GM19239 (cell line): ENCODE measurements around the gene SCRN1.
"Not testable (repeated sequence)": the region's sequence is repeated elsewhere in the genome, so short reads cannot be mapped to it uniquely, and the experiment has no call there.

Experiments used
- DNase-seq: peaks from one replicate; pipeline ENCODE4 v3.0.0; 2011; ENCODE audit warnings: low spot score; ENCODE audit not compliant: insufficient read length
- FAIRE-seq: peaks from 2 replicates; lab custom pipeline; 2011; peaks lifted over from hg19 to GRCh38; lab: Jason Lieb, UNC

Gene SCRN1

DNA sequence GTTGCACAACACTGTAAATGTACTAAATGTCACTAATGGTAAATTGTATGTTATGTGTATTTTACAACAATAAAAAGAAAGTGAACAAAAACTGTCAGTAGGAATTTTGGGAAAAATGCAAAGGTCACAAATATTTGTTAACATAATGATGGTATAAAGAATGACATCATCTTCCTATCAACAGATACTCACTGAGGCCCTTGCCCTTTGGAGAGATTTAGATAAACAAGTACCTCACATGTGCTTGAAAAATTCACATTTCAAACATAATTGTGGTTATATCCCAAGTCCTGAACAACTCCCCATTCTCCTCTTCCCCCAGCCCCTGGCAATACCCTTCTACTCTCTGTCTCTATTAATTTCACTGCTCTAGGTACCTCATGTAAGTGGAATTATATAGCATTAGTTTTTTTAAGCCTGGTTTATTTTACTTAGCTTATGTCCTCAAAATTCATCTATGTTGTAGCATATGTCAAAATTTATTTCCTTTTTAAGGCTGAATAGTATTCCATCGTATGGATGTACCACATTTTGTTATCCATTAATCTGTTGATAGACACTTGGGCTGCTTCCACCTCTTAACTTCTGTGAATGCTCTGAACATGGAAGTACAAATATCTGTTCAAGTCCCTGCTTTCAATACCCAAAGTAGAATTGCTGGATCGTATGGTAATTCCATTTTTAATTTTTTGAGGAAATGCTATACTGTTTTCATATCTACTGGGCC is 92.8 kb downstream of the SCRN1 start:
- FAIRE-seq (no peak), DNase-seq (no peak)

DNA sequence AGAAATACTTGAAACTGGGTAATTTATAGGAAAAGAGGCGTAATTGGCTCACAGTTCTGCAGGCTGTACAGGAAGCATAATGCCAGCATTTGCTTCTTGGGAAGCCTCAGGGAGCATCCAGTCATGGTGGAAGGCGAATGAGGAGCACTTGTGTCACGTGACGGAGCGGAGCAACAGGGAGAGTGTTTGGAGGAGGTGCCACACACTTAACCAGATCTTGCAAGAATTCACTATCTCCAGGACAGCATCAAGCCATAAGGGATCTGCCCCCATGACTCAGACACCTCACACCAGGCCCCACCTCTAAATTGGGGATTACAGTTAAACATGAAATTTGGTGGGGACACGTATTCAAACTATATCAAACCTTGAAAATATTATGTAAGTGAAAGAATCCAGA is 94.0 kb downstream of the SCRN1 start:
- no peak for DNase-seq
- FAIRE-seq, result no peak

DNA sequence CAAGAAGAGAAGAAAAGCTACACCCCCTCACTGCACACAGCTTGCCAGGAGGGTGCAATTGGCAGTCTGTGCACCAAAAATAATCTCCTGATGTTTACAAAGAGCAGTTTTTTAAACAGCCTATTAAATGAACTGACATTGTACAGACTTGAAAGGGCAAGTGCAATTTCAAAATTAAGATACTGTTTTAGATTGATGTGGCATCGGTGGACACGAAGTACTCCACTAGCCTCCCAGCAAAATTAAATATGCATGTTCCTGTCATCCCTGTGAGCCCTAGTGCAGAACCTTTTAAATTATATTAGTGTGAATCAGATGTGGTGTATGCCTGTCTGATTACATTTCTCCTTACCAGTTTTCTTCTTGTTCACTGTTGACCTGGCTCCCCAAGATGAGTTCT is 95.3 kb downstream of the SCRN1 start:
- FAIRE-seq, result no peak
- no peak for DNase-seq

DNA sequence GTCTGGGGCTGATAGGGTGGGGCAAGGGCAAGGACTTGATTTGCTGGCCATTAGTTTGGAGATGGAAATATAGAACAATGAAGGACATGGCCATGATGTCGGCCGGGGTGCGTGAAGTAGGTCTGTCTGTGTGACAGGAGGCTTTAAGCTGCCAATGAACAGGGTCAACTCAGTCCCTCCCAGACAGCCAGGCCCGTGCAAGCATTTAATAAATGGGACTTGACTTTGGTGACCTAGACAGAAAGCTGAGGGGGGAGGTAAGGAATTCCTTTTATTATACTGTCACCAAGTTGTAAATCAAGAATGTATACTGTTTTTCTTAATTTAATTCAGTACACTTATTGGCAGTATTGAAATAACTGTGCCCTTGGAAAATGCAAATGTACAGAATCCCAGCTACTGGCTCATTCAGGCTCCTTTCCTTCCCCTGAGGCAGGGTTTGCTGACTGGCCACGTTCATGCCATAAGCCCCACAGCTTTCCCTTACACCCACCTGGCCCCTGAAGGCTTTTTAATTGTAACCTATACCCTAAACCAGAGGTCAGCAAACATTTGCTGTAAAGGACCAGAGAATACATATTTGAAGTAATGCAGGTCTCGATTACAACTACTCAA is 96.1 kb downstream of the SCRN1 start:
- FAIRE-seq, result no peak

DNA sequence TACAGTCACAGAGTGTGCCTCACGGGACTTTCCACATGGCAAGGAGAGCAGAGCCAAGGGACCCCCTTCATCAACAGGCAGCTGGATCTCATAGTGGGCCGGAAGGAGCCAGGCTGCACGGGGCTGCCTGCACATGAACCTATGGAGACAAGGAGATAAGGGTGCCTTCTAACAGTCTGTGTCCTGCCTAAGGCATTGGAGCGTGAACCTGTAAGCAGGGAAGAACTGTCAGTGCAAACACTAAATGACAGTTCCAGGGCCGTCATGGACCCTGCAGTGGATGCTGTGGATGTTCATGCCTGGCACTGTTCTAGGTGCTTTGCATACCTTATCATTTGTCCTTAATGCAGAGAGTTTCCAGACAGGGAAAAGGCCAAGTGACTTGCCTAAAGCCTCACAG is 97.4 kb downstream of the SCRN1 start:
- no peak for FAIRE-seq
- DNase-seq, result no peak

More for the DNA sequence above, 96.1 kb downstream of the SCRN1 start:
- DNase-seq, result no peak

DNA sequence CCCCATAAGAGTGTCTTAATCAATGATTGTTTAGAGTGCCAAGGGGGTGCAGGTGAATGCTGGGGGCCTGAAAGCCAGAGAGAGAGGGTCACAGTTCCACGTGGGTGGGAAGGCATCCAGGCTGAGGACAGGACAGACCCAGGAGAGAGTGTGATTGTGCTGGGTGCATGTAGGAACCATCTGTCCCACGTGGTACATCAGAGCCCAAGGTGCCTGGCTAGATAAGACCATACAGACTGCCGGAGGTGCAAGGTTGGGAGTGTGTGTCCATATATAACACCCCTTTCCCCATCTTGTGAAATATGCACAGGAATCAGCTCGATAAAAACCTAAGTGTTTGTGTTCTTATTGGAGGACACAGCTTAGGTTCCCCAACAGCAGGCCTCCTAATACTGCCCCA is 97.8 kb downstream of the SCRN1 start:
- FAIRE-seq (no peak), DNase-seq (no peak)

DNA sequence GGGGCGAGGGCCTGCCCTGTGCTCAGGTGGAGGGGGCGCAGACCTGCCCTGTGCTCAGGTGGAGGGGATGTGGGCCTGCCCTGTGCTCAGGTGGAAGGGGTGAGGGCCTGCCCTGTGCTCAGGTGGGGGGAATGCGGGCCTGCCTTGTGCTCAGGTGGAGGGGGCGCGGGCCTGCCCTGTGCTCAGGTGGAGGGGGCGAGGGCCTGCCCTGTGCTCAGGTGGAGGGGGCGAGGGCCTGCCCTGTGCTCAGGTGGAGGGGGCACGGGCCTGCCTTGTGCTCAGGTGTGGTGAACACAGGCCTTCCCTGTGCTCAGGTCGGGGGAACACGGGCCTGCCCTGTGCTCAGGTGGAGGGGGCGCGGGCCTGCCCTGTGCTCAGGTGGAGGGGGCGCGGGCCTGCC is 98.8 kb downstream of the SCRN1 start:
- DNase-seq, FAIRE-seq: not testable (repeated sequence)

DNA sequence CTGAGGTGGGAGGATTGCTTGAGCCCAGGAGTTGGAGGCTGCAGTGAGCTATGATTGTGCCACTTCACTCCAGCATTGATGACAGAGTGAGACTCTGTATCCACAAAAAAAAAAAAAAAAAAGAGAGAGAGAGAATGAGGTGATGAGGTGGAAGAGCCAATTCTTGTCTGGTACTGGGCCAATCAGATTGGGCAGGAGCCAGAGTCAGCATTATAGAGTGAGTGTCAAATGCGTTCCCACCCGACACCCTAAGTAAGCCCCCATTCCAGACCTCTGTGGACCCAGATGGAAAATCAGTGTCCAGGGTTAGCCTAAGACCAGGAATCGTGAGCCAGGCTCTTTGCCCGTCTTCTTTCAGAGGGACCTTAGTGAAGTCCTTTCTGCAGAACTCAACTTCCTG is 99.3 kb downstream of the SCRN1 start:
- no peak for FAIRE-seq
- no peak for DNase-seq

DNA sequence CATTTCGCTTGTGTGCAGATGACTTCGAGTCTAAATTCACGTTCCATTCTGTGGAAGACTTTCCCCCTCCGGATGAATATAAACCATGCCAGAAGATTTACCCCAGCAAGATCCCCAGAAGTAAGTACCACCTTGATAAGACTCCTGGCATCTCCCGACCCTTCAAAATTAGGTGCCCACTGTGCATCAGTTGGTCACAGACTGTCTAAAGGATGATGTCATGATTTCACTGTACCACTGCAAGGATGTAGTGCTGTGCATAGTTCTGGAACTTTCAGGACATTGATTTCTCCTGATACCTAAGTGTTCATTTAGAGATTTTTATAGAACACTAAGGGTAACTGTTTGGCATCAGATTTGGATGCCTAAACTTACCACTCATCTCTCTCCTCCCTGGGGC is 100.3 kb downstream of the SCRN1 start:
- FAIRE-seq (no peak), DNase-seq (no peak)

DNA sequence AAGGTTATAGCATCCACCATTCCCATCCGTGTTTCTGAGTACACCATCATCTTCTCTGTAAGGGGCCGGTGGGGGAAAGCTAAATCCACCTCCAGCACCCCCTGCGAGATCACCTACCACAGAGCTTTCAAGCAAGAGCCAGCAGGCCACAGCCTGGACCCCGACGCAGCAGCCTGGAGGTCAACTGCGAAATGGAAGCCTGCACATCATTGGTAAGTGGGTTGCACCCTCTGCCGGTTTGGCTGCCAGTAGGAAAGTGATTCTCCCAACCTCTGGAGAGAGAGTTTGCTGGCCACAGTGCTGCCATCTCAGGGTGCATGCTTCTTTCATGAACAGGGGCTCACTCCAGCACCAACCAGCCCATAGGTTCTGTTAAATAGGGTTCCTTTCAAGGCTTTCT is 101.6 kb downstream of the SCRN1 start:
- DNase-seq (no peak), FAIRE-seq (no peak)

DNA sequence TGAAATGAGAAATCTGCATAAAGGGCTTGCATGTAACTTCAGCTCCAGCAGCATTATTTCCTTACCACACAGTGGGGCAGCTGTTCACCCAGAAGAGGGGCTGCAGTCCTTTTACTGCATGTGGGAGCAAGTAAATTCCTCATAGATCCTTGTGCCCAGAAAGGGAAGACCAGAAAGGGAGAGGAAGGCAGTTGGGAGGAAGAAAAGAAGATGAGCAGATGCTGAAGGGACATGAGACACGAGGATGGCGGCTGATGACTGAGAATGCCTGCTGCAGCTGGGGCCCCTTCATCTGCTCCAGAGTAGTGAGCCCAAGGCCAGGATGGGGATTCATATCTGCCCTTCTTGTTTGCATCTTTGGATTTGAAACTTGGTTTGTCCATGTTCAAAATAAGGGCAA is 102.8 kb downstream of the SCRN1 start:
- no peak for FAIRE-seq

DNA sequence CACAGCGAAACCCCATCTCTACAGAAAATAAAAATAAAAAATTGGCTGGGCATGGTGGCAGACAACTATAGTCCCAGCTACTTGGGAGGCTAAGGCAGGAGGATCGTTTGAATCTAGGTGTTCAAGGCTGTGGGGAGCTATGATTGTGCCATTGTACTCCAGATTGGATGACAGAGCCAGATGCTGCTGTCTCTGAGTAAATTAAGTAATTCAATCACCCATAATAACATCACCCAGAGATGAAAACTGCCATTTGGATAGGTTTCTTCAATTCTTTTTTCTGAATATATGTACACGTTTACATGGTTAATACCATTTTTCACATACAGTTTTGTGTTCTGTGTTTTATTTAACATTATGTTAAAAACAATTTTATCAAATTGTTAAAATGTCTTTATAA is 104.0 kb downstream of the SCRN1 start:
- FAIRE-seq, result no peak
- DNase-seq, result no peak

More for the DNA sequence above, 102.8 kb downstream of the SCRN1 start:
- DNase-seq, result no peak

DNA sequence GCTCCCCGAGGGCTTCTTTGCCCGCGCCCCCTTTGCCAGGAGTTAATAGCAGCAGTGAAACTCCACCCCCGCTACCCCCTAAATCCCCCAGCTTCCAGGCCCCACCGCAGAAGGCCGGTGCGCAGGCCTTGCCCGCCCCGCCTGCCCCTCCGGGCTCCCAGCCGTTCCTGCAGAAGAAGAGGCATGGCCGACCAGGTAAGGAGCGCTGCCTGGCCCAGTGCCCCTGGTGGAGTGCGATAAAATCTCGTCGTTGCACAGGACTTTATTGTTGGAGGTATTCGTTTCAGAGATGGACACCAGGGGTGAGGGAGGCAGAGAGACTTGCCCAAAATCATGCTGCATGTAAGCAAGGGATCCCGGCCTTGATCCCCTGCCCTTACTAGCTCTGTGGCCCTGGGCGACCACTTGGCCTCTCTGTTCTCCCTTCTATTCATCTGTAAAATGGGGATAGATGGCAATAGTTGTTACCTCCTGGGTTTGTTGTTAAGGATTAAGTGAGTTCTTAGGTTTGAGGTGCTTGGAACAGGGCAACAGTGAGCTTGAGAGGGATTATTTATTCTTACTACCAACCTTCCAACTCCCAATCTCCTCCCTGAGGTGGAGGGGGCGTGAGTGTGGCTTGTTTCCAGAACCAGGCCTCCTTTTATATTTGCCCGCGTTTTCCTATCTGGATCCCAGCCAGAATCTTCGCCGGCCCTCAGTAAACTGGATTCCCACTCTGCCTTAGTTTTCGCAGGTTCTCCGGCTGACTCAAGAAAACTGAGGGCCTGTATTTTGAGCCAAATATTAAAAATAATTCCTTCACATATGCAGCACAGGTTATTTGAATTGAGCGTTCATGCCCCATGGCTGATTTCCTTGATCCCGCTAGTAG is 105.0 kb downstream of the SCRN1 start:
- FAIRE-seq (no peak), DNase-seq (no peak)

DNA sequence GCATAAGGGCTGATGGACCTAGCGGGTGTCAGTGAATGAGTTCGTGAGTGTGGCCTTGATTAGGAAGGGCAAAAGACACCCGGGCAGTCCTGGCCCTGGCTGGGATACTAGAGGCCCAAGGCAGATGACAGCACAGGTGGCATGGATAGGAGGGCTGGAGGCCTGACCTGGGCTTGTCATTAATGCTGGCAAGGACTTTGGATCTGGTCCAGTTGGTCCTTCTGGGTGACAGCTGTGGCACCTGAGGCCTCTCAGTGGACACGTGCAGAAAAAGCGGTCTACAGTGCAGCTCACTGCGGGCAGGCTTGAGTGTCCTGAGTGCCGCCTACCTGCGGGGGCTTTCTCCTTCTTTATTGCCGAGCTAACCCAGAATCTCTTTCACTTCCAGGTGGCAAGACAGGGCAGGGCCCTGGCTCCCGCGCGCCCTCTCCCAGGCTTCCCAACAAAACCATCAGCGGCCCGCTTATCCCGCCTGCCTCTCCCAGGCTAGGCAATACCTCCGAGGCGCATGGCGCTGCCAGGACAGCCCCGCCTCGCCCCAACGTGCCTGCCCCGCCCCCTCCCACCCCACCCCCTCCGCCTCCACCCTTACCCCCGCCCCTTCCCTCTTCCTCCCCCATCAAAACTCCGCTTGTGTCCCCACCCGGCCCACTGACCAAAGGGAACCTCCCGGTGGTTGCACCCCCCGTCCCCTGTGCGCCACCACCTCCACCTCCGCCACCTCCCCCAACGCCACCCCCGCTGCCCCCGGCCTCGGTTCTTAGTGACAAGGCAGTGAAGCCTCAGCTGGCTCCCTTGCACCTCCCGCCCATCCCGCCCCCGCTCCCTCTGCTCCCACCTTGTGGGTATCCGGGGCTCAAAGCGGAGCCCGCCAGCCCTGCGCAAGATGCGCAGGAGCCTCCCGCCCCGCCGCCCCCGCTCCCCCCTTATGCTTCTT is 105.9 kb downstream of the SCRN1 start:
- DNase-seq, result no peak
- no peak for FAIRE-seq

DNA sequence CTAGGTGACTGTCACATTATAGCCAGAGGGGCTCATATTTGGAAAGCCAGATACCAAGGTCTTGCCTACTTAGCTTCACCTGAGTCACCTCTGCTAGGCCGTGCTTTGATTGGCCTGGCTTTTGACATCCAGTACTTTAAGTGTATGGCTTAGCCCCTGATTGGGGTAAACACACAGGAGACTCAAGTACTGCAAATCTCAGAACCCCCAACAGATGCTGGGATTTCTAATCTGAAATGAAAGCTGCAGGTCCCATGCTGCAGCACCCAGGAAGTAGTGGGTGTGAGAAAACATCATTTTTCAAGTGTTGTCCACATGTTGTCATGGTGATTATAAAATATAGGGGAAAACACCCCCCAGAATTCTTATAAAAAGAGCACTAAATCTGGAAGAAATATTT is 107.1 kb downstream of the SCRN1 start:
- FAIRE-seq (no peak), DNase-seq (no peak)

DNA sequence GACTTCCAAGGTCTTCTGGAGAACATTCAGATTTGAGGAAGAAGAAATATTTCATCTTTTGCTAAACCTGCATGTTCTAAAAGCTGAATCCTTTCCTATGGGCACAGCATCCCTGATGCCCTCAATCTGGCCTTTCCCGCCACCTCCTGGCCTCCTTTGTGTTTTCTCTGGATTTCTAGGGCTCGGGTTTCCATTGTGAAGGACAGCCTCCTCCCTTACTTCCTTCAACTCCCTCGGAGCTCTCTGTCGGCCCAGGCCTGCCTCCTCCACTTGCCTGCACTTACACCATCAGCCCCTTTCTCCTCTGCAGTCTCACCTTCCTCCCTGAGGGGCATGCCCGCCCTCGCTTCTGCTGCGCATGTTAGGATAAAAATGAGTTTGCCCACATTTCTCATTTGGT is 107.9 kb downstream of the SCRN1 start:
- DNase-seq (no peak), FAIRE-seq (no peak)

DNA sequence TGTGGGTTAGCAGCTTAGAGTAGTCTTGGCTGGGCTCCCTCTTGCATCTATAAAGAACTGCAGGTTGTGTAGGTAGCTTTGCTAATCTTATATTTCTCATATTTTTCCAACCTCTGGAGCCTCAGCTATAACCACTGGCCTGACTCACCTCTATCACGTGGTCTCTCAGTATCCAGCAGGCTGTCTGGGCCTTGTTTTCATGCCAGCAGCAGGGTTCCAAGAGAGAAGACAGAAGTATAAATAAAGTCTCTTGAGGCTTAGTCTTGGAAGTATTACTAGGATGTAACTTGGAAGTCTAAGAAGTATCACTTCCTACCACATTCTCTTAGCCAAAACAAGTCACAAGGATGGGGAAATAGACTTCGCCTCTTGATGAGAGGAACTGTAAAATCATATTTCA is 110.0 kb downstream of the SCRN1 start:
- no peak for FAIRE-seq
- DNase-seq, result no peak

DNA sequence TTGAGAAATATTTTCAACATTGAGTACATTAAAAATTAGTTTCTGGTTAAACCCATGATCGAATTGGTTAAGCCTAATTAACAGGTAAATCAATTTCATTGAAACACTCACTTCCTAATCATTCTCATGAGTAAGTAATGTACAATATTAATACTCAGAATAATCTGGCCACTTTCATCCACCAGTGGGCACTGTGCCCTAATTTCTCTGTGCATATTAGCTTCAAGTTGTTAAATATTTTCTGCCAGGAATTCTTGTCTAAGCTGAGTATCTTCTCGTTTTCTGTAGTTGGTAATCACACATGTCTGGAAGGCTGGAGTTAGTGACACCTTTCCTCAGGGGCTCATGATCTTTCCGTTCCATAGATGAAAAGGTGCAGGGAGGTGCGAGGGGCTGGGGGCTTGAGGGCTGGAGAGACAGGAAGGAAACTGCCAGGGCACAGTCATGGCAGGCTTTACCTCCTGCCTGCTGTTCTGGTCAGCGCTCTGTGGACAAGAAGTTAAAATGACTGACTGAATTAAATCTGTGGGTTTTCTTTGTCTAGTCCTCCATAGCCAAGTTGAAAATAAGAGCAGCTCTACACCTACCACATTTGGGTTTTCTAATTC is 111.4 kb downstream of the SCRN1 start:
- DNase-seq (no peak), FAIRE-seq (peak; percentile 47)

DNA sequence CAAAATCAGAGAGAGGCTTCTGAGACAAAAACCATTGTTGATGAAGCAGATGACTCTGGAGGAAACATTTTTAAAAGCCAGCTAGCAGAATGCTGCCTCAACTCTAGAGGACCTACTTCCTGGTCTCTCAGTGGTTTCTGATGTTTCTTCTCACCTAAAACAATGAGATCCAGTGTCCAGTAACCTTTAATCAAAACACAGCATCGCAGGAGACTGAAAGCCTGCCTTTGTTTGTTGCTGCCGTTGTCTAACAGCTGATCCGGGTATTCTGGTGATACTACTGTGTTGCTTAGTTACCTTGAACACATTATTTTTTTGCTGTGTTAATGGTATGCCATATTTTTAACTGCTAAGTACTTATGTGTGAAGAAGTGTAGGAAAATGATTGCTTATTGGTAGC is 112.4 kb downstream of the SCRN1 start:
- FAIRE-seq (no peak), DNase-seq (no peak)

DNA sequence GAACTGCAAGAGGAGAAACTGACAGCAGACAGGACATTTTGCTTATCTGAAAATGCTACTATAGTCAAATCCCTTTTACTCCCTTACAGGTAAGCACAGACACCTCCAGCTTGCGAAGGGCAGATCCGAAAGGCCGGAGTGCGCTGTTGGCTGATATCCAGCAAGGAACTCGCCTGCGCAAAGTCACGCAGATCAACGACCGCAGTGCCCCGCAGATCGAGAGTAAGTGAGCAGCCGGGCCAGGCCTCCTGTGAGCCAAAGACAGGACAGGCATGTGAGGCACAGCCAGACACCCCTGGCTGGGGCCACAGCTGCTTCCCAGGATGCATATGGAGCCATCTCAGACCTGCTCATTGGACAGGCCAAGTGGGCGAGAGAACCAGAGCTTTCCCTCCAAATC is 113.9 kb downstream of the SCRN1 start:
- FAIRE-seq (no peak), DNase-seq (no peak)
